ENCODE measurements around the gene NMT2.

DNA sequence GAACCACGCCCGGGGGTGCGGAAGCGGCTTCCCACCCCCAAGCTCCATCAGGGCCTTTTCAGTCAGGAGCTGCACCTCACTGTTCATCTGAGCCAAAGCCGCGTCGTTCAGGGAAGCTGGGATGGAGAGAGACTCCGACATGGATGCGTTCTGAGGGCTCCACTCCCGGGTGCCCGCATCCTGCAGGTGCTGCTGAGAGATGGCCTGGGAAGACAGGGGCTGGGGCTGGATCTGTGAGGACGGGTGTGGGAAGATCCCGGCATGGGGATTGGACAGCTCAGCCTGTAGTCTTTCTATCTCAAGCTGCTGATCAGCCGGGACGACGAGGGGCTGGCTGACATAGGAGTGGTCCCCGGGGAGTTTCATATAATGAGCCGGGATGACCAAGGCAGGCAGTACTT is 45.0 kb upstream of the NMT2 start:
- TF ChIP-seq, protein P1, sequence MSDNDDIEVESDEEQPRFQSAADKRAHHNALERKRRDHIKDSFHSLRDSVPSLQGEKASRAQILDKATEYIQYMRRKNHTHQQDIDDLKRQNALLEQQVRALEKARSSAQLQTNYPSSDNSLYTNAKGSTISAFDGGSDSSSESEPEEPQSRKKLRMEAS (IDR thresholded peaks at IDR 0.05): no peak
- TF ChIP-seq, protein P2, sequence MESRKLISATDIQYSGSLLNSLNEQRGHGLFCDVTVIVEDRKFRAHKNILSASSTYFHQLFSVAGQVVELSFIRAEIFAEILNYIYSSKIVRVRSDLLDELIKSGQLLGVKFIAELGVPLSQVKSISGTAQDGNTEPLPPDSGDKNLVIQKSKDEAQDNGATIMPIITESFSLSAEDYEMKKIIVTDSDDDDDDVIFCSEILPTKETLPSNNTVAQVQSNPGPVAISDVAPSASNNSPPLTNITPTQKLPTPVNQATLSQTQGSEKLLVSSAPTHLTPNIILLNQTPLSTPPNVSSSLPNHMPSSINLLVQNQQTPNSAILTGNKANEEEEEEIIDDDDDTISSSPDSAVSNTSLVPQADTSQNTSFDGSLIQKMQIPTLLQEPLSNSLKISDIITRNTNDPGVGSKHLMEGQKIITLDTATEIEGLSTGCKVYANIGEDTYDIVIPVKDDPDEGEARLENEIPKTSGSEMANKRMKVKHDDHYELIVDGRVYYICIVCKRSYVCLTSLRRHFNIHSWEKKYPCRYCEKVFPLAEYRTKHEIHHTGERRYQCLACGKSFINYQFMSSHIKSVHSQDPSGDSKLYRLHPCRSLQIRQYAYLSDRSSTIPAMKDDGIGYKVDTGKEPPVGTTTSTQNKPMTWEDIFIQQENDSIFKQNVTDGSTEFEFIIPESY (IDR thresholded peaks at IDR 0.05): no peak
- TF ChIP-seq, protein P3, sequence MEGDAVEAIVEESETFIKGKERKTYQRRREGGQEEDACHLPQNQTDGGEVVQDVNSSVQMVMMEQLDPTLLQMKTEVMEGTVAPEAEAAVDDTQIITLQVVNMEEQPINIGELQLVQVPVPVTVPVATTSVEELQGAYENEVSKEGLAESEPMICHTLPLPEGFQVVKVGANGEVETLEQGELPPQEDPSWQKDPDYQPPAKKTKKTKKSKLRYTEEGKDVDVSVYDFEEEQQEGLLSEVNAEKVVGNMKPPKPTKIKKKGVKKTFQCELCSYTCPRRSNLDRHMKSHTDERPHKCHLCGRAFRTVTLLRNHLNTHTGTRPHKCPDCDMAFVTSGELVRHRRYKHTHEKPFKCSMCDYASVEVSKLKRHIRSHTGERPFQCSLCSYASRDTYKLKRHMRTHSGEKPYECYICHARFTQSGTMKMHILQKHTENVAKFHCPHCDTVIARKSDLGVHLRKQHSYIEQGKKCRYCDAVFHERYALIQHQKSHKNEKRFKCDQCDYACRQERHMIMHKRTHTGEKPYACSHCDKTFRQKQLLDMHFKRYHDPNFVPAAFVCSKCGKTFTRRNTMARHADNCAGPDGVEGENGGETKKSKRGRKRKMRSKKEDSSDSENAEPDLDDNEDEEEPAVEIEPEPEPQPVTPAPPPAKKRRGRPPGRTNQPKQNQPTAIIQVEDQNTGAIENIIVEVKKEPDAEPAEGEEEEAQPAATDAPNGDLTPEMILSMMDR (IDR thresholded peaks at IDR 0.05; ENCODE audit: low read depth, low read length, missing input control): no peak
- no peak for TF ChIP-seq RAD21 (IDR thresholded peaks at IDR 0.05)
- no peak for TF ChIP-seq GABPA (IDR thresholded peaks at IDR 0.05 in 1 of 2, conservative IDR thresholded peaks at IDR 0.05 in 1 of 2)
- no peak for TF ChIP-seq YY1 (IDR thresholded peaks at IDR 0.05)
